ENCODE data around the gene TNXB.
"Not testable (repeated sequence)": the region's sequence is repeated elsewhere in the genome, so short reads cannot be mapped to it uniquely, and the experiment has no call there.

The TNXB gene

DNA sequence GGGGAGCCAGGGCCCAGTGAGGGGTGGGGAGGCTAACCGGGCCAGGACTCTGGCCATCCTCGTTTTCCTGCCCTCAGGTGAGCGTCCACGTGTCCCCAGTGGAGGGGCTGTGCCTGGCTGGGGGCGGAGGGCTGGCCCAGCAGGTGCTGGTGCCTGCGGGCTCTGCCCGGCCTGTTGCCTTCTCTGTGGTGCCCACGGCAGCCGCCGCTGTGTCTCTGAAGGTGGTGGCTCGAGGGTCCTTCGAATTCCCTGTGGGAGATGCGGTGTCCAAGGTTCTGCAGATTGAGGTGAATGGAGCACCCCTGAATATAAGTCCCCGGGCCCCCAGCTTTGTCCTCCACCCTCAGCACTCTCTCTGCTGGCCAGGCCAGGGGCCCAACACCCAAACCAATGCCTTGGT, 114.7 kb downstream of the TNXB start:
- DNase-seq, result not testable (repeated sequence)
